Suprapubic skin (tissue), 3 donors: ENCODE data around the gene EMSY.

Experiments used
- CTCF ChIP-seq, 2 donors: fragments of 200-600 bp in 1 of 2; fragments of 450-650 bp in 1 of 2; sonication (generic) in 1 of 2; IDR thresholded peaks; one replicate each; pipeline ENCODE4 v1.5.1; 2016 to 2019; ENCODE audit warnings: antibody characterized with exemption in 2 of 2, mild to moderate bottlenecking in 1 of 2, moderate library complexity in 1 of 2
- POLR2A ChIP-seq, 2 donors: fragments of 450-650 bp; IDR thresholded peaks; one replicate each; pipeline ENCODE4 v1.6.1; 2017; ENCODE audit warnings: antibody characterized with exemption in 2 of 2, mild to moderate bottlenecking in 2 of 2, moderate library complexity in 2 of 2

GRCh38 chr11:76524461-76524860 is 79.6 kb downstream of the EMSY start:
- no peak for TF ChIP-seq CTCF (IDR thresholded peaks at IDR 0.05)
- no peak for TF ChIP-seq POLR2A (IDR thresholded peaks at IDR 0.05)
